Right renal cortex interstitium (tissue), 3 donors: ENCODE results near the gene LEKR1. TPM values are rescaled to one million over a fixed set of nuclear protein-coding genes. Genes with fewer than 3 reads are reported as not detected.

ENCODE experiments used
- DNase-seq, 3 donors: peaks; one replicate each; pipeline ENCODE4 v3.0.0-alpha.2; 2013; ENCODE audit warnings: low read depth in 3 of 3, low spot score in 2 of 3
- polyA plus RNA-seq, 3 donors: library from polyadenylated mRNA; unstranded; fragments of 120-200 nt; gene quantifications; one replicate each; pipeline ENCODE4 v1.2.1, GENCODE V29; 2013; ENCODE audit not compliant: insufficient read length in 3 of 3

Gene LEKR1
- polyA plus RNA-seq, 3 donors = 2.3 to 2.6 (median 2.5) TPM

DNA sequence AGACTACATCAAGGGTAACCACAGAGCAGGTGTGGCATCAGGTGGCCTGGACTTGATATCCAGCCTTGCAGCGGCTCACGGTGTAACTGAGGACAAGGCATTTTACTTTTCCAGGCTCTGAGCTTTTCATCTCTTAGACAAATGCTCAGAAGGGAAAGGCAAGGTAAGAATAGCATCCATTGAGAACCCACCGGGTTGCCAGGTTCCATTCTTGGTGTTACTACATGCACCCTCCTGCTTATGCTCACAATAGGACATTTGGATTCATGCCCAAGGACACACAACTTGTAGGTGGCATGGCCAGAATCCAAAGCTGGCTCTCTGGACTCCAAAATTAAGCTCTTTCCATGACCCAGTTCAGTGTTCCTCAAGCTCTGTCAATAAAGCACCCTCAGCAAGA lies 248.3 kb downstream of the LEKR1 start:
- no peak for DNase-seq

DNA sequence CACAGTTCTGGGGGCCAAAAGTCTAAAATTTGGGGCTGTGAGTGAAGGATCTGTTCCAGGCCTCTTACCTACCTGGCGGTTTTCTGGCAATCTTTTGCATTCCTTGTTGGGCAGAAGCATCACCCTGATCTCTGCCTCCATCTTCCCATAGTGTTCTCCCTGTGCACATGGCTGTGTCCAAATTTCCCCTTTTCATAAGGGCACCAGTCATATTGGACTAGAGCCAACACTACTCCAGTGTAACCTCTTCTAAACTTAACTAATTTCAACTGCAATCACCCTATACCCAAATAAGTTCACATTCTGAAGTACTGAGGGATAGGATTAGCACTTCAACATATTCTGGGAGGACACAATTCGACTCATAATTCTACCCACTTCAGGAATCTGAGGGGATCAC lies 248.8 kb downstream of the LEKR1 start:
- no peak for DNase-seq

DNA sequence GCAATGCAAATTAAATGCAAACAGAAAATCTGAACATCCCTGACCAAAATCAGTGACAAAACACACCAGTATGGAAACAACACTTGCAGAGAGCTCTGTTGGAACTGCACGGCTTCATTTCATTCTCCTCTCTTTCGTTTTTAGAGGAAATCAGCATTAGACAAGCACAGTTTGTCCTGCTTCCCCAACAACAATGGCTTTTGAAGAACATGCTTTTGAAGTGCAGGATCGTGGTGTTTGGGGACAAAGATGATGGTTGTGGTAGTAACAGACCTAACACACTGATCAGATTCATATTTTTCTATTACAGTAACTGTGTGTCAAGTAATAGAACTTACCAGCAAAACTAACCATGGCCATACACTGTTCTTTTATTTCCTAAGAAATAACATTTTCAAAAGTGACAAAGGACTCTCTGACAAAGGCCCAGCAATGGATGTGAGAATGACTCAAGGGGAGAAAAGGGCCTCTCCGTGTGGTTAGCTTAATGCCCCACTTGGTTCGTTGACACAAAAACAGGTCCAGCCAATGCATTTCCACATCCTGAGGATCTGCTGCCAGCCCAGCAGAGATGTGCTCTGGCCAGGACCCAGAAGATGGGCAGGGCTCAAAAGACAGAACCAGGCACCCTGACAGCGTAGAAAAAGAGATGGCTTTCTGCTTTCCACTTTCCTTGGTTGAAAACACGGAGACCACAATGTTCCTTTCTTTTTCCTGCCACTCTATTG lies 249.7 kb downstream of the LEKR1 start:
- DNase-seq = no peak

DNA sequence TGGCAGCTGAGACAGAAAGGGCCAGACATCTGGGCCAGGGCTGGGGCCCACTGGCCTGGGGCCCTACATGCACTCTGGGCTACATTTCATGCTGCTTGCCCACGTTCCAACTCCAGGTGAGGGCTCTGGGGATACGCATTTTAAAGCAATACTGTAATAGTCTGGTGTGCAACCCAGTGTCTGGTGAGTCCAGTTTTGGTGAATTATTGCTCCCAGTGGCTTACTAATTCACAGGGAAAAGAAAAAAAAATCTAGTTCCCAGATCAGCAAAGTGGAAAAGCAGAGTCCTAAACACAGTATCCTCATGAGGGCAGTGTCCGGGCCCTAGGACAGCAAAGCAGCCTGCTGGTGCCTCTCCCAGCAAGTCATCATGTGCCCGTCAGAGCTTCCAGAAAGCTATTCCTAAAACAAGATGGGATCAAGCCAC lies 251.4 kb downstream of the LEKR1 start:
- no peak for DNase-seq

DNA sequence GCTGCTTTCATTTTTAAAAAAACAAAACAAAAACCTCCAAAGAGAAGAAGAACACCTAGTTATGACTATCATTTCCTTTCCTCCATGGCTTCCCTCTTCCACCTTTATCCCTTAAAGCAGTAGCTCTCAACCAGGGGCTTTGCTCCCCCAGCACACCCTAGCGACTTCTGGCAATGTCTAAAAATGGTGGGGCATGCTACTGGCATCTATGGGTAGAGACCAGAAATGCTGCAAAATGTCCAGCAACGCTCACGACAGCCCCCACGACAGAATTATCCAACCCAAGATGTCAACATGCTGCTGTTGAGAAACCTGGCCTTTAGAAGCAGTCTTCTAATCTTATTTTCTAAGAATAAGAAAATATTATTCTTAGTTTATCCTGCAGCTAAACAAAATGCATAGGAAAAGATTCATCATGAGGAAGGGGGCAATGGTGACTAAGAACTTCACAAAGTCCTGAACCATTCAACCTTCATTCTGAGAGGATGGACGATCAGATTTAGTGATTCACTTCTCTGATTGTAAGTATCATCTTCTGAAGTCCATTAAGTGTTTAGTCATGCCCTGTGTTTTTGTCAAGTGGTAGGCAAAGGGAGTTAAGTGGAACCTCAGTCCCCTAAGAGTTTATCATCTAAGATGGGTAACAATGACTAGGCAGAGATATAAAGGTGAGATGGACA lies 252.1 kb downstream of the LEKR1 start:
- no peak for DNase-seq

DNA sequence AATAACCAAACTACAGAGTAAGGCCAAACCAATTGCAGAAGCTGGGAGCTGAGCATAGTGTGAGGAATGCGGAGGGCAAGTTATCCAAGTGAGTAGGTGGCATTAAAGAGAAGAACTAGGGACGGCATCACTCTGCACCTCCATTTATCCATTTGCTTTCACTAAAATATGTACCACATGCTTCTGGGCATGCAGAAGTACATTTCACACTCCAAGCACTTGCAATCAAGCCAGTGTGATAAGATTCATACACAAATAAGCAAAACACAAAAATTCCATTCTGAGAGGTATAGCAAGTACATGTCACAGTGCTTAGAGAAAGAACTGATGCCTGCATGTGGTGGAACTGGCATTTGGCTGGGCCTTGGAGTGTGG lies 252.6 kb downstream of the LEKR1 start:
- DNase-seq = no peak

DNA sequence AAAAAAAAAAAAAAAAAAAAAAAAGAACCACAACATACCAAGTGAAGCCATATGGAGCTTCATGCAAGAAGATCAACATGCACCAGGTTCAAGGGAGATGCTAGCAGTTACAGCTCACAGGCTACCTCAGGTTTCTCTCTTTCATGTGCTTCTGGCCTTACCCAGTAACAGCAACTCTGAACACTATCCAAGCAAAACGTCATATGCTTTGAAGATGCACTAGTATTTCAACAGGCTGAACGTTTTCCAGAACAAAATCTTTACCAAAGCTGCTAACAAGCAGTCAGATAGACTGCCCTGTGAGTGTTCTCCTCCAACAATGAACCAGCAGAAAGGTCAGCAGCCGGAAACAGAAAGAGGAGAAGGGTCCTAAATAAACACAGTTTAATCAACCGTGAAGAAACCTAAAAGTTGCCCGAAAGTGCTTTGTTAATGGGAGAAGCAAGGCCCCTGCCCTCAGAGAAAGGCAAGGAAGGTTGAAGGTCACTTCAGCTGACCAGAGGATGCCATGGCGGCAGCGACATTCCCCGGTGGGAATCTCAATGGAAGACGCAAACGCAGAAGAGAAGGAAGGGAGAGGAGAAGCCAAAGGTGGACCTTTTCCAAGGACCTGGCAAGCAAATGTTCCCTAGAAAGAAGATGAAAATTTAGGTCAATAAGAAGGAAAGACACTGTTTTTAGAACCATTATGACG lies 253.7 kb downstream of the LEKR1 start:
- no peak for DNase-seq

DNA sequence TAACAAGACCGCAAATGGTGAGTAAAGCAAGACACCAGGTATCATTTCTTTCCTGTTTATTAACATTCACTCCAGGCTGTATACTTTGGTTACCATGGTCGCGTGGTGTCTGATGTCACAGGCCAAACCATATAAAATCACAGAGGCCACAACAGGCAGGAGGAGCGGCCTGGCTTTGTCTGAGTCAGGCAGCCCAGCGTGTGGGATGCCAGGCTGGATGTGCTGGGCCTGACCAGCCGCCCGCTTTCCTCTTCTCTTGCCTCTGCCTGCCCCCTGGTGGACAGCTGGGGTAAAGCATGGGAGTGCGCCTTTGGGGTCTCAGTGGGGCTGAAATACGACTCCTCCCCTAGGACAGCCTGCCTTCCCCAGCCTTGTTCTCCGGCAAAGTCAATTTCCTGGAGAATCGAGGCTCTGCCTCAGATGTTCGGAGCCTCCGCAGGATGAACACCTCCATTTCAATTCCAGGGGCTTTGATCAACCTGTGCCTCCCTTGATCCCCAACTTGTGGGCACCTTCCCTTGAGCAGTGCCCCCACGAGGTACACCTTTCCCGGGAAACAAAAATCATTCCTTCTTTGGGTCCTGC lies 255.6 kb downstream of the LEKR1 start:
- DNase-seq = peak; percentile 73 to 84 (median 78)

DNA sequence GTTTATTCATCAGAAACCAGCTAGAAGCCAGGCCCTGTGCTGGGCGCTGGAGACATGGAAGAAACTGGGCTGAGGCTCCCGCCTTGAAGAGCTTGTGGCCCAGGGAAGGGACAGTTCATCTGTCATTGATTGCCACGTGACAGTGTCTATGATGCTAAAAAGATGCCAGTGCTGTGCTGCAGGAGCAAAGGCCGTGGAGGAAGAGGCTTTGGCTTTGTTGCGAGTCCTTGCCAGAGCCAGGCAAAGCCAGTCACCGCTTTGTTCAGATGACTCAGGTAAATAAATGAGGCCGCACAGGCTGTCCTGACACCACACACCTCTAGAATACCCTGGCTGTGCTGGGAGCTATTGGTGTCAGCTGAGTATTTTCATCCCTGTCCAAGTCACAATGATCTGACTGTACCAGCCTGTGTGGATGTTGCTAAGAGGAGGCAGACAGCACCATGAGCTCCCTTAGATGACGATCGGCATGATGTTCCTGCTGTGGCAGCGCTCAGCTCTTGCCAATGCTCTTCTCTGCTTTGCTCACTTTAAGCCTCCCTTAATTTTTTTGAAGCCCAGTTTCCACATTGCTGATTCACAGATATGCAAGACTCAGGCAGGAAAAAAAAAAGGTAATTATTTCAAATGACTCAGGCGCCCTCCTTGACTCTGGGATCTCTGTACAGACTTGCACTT lies 256.3 kb downstream of the LEKR1 start:
- no peak for DNase-seq

DNA sequence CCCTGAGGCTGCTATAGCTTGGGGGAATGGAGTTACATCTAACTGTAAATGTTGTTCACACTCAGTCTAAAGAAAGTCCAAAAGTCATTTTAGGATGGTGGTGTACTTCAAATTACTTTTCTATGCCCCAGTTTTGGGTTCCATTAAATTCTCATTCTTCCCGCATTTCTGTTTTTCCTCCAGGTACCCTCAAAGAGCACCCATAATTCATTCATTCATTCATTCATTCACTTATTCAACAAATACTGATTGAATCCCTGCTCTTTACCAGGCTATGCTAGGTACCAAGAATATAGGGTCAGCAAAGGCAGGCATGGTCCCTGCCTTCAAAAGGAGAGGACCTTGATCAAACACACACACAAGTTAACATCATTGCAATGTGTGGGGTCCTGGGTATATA lies 257.7 kb downstream of the LEKR1 start:
- no peak for DNase-seq

DNA sequence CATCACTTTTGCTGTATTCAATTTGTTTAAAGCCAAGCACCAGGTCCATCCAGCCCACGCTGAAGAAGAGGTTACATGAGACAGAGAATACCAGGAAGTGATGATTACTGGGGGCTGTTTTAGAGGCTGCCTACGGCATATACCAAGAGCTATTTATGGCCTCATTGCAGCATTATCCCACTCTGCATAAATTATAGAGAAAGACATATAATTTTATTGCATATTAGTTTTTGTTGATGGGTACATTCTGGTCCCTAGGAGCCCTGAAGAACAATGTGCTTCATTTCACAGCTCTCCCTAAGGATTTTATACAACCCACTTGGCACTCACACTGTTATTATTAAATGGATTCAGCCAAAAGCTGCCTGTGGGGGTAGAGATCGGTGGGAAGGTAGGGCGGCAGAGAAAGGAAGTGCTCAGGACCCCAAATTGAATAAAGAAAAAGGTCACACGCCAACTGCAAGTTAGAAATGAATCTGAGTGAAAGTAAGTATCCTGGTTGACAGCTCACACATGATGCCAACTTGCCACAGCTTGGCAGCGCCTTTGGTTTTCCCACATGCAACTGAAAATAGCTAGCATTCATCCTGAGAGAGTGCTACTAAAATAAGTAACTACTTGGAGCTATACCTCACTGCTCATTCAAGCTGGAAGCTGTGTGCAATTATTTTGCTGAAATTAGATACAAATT lies 260.1 kb downstream of the LEKR1 start:
- no peak for DNase-seq

DNA sequence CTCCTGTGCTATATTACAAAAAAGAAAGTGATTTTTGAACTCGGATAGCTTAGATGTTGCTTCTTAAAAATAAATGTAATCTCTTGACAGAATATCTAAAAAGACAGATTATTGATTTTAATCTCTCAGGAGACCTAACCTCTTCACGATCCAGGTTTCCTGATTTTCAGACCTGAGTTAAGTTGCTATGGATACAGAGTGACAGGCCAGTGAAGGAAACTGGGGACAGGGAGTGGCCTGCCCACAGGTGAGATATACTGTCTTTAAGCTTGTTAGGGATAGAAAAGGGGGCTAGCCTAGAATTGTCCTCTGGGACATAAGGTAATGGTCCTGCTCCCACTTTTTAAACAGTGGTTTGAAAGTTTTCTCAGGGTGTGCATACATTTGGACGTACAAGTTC lies 260.6 kb downstream of the LEKR1 start:
- no peak for DNase-seq

DNA sequence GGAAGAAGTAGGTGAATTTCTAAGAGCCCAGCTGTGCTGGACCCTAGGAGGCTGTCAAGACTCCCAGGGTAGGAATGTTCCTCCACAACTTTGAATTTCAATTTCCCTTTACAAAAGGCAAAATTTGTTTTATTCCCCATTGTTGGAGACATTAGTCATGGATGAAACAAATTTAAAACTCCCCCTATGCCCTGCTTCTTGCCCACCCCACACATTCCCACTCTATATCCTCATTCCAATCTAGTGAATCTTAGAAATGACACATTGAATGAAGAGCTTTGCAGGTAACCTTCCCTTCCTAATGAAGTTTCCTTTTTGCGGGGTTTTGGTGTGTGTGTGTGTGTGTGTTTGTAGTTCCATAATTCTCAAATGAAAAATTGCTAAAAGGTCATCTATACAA lies 261.2 kb downstream of the LEKR1 start:
- DNase-seq = no peak

DNA sequence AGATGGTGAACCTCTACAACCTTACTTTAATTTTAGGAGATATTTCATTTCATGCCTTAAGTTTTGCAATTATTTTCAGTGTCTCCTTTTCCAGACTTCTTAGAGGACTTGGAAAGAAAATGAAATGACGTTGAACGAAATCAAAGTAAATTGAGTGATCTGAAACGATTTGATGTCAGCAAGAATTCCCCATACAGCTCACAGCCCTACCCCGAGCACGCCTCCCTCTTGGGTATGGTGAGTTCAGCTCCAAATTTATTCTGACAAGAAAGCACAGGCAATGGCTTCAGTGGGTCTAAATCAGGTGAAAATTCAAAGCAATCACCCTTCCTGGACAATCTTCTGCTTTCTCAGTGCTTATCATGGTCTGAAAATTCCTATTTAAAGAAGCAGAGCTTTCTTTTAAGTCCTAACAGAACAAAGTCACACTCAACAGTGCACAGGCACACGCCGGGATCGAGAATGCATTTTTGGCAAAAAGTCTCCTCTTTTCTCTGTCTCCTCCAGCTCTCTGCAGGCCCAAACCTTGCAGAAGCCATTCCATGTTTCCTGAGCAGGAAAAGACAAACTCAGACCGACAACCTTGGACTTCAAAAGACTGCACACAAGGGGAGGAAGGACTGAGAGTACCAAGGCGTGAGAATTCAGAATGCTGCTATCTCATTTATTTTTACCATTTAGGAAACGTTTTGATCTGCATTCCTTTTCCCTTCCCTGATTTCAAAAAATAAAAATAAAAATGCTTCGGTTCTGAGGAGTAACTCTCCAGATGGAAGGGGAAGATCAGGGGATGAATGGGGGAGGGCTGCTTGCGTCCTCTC lies 261.8 kb downstream of the LEKR1 start:
- DNase-seq = no peak

DNA sequence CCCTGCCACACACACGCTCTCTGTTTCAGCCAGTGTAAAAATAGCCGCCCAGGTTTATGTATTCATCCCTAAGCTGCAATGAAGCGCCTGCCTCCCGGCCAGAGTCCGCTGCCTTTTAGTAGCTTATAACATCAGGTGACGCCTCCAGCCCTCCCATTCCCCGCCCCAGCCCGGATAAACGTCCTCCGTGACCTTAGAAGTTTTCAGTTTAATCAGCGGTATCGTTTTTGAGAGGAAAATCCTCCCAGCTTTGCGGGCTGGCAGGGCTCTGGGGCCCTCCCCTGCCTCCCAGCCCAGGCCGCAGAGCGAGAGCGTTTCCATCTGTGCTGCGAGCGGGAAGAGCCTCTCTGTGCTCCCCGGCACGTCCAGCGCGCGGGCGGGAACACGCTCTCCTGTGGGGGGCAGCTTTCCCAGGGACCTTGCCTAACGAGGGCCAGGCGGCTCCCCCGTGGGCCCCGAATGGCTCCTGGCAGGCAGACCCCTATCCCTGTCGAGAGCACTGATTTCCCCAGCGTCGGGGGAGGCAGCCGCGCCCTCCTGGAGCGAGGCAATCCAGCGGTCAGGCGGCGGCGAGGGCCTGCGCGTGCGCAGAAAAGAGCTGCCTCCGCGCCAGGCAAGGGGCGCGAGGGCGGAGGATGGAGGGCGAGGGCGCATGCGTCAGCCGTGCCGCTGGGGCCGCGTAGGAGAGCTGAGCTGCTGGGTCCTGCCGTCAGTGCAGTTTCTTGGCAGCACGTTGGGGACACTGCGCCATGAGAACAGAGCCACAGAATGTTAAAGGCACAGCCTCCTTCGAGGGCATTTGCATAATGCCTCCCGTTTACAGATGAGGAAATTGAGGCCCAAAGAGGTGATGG lies 262.7 kb downstream of the LEKR1 start:
- peak; percentile 85 to 90 (median 89) for DNase-seq

DNA sequence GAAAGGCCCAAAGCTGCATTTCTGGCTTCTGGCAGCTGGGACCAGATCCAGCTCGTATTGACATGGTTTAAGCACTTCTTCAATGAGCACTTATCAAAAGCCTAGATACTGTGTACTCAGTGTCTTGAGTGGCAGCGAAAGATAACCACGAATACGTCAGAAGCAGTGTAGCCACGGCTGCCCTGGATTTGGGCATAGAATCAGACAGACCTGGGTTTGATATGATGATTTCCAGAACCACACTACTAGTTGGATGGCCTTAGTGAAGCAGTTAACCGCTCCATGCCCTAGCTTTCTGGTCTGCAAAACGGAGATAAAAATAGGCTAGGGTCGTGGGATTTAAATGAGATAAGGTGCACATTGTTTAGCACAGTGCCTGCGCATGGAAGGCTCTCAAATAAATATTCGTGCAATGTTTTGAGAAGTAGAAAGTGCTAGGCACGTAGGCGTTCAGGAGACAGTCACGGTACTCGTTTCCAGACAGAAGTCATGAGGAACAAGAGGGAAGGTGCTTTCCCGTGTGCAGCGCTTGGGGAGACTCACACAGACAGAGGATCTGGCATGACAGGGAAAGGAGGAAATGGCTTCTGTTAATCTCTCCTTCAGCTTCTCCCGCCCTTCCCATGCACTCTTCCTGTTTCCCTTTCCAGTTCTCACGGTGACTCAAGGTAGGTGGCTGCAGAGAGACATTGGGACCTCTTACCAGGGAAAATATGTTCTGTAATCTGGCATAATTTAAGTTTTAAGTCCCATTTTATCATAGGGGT lies 263.5 kb downstream of the LEKR1 start:
- DNase-seq = no peak

DNA sequence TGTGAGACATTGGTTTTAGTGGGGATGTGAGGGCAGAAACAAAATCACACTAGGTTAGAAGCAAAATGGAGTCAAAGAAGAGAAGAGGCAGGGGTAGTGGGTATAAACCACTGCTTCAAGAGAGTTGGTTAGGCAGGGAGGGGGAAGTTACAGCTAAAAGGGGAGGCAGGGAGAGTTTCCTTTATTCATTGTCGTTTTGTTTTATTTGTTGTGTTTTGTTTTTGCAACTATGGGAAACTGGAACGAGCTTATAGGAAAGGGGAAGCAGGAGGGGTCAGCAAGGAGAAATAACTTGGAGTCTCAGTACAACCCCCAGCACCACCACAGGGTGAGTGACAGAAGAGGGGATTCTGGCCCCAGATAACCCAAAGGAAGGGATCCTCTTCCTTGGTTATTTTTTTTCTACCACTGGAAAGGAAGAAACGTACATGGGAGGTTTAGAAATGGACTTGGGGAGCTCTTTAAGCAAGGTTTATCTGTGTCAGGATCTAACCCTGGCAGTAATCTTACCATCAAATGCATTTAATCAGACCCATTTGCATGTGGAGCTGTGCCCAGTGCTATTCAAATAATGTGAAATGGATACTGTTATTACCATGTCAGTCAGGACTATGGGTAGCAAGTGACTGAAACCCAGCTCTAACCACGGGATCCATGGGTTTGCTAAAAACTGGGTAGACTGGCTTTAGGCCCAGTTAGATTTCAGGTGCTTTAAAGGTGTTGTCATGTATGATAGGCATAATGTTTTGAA lies 265.1 kb downstream of the LEKR1 start:
- DNase-seq = no peak
